RWPE2 (cell line): Measurements from ENCODE around the gene VWA3A.

Source experiments
- ATAC-seq: fragments of 200-7000 bp; cut with Tn5 transposase; 3 replicates; pipeline ENCODE4 v1.9.1; 2021; ENCODE audit warnings: low read depth
- DNase-seq: peaks from one replicate; pipeline ENCODE4 v3.0.0-alpha.2; 2020; ENCODE audit warnings: low spot score
- H3K27ac ChIP-seq: fragments of 450-650 bp; 2 replicates; pipeline ENCODE4 v1.5.1; 2017; ENCODE audit warnings: mild to moderate bottlenecking; ENCODE audit not compliant: poor library complexity, severe bottlenecking
- H3K27me3 ChIP-seq: fragments of 250-450 bp; sonication (Bioruptor Pico); 2 replicates; pipeline ENCODE4 v1.5.1; 2021; ENCODE audit warnings: mild to moderate bottlenecking, moderate library complexity; ENCODE audit not compliant: insufficient read depth, poor library complexity, severe bottlenecking
- H3K36me3 ChIP-seq: fragments of 250-450 bp; sonication (Bioruptor Pico); 2 replicates; pipeline ENCODE4 v1.5.1; 2020; ENCODE audit warnings: low read depth, mild to moderate bottlenecking, moderate library complexity
- H3K4me1 ChIP-seq: fragments of 250-450 bp; sonication (Bioruptor Pico); 2 replicates; pipeline ENCODE4 v1.5.1; 2021; ENCODE audit warnings: mild to moderate bottlenecking, moderate library complexity; ENCODE audit not compliant: insufficient read depth, poor library complexity, severe bottlenecking
- H3K4me3 ChIP-seq: fragments of 250-450 bp; sonication (Bioruptor Pico); 2 replicates; pipeline ENCODE4 v1.5.1; 2021; ENCODE audit warnings: mild to moderate bottlenecking, moderate library complexity; ENCODE audit not compliant: severe bottlenecking
- H3K9me3 ChIP-seq: fragments of 250-450 bp; sonication (Bioruptor Pico); 2 replicates; pipeline ENCODE4 v1.5.1; 2021; ENCODE audit warnings: mild to moderate bottlenecking, moderate library complexity; ENCODE audit not compliant: severe bottlenecking
- TF ChIP-seq, protein P1 (sequence below): fragments of 450-650 bp; IDR thresholded peaks from one replicate; pipeline ENCODE4 v1.5.1; 2017; ENCODE audit warnings: mild to moderate bottlenecking, moderate library complexity; ENCODE audit not compliant: poor library complexity, severe bottlenecking

VWA3A gene

GRCh38 chr16:22070361-22071330 is 21.7 kb upstream of the VWA3A start:
- Histone ChIP-seq H3K9me3 (peaks cover 6% of the 10 kb centered on the region), H3K4me3 (no peak overlapping the region), H3K27ac (peak overlapping the region; percentile 71), H3K27me3 (no peaks in the 10 kb centered on the region), H3K36me3 (peaks cover 22% of the 10 kb centered on the region), H3K4me1 (peaks cover 60% of the 10 kb centered on the region)
- no peak for DNase-seq
- TF ChIP-seq, protein P1, sequence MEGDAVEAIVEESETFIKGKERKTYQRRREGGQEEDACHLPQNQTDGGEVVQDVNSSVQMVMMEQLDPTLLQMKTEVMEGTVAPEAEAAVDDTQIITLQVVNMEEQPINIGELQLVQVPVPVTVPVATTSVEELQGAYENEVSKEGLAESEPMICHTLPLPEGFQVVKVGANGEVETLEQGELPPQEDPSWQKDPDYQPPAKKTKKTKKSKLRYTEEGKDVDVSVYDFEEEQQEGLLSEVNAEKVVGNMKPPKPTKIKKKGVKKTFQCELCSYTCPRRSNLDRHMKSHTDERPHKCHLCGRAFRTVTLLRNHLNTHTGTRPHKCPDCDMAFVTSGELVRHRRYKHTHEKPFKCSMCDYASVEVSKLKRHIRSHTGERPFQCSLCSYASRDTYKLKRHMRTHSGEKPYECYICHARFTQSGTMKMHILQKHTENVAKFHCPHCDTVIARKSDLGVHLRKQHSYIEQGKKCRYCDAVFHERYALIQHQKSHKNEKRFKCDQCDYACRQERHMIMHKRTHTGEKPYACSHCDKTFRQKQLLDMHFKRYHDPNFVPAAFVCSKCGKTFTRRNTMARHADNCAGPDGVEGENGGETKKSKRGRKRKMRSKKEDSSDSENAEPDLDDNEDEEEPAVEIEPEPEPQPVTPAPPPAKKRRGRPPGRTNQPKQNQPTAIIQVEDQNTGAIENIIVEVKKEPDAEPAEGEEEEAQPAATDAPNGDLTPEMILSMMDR = no peak
- ATAC-seq = peak; percentile 68

DNA sequence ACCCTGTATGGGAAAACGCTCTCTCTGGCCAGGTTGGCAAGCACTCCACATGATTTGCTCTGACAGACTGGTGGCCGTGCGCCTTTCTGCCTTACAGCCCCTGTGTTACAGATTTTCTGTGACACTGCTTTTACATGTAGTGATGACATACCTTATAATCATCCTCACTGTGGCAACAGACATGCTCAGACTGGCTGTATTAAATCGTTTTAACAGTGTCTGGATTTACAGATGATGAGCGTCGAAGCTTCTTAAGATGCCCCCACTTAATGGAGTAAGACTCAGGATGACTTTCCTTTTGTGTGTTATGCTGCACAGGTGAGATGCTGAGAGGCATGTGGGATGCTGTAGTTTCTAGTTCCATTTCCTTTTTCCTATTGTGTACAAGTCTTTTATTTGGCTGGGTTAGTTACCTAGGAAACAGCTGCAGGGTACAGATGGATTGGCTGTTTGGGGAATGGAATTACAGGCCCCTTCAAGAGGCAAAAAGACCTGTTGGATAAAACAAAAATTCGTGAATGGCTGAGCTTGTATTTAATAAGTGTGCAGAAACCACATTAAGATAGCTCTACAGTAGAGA is 20.9 kb upstream of the VWA3A start:
- DNase-seq = no peak
- H3K27me3 ChIP-seq = no peaks in the 10 kb centered on the region
- peak; percentile 67 for ATAC-seq

DNA sequence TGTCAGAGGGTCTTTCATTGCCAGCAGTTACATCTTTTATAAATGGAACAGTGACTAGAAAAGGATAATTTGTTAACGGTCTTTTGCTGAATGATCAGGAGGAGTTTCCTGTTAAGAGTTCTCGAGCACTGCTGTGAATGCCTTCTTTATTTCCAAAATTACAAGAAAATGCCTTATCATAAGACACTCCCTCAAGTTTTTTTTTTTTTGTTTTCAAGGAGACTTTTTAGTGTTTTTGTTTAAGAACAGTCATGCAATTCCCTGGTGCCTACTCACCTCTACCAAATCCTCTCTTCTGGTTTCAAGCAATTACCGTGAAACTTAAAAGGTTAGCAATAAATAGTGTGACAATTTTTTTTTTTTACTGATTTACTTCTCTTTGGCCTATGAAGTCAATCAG is 19.0 kb upstream of the VWA3A start:
- TF ChIP-seq, protein P1 = no peak
- Histone ChIP-seq H3K4me1 (peaks cover 61% of the 10 kb centered on the region), H3K4me3 (no peak overlapping the region), H3K27me3 (no peaks in the 10 kb centered on the region), H3K36me3 (peaks cover 29% of the 10 kb centered on the region), H3K9me3 (peaks cover 1% of the 10 kb centered on the region), H3K27ac (peak overlapping the region; percentile 71)
- no peak for DNase-seq
- ATAC-seq = no peak

More for the DNA sequence above, 20.9 kb upstream of the VWA3A start:
- TF ChIP-seq, protein P1 = no peak
- peak overlapping the region; percentile 71 for H3K27ac ChIP-seq
- H3K36me3 ChIP-seq = peaks cover 22% of the 10 kb centered on the region
- peaks cover 6% of the 10 kb centered on the region for H3K9me3 ChIP-seq
- no peak overlapping the region for H3K4me3 ChIP-seq
- H3K4me1 ChIP-seq = peaks cover 61% of the 10 kb centered on the region

DNA sequence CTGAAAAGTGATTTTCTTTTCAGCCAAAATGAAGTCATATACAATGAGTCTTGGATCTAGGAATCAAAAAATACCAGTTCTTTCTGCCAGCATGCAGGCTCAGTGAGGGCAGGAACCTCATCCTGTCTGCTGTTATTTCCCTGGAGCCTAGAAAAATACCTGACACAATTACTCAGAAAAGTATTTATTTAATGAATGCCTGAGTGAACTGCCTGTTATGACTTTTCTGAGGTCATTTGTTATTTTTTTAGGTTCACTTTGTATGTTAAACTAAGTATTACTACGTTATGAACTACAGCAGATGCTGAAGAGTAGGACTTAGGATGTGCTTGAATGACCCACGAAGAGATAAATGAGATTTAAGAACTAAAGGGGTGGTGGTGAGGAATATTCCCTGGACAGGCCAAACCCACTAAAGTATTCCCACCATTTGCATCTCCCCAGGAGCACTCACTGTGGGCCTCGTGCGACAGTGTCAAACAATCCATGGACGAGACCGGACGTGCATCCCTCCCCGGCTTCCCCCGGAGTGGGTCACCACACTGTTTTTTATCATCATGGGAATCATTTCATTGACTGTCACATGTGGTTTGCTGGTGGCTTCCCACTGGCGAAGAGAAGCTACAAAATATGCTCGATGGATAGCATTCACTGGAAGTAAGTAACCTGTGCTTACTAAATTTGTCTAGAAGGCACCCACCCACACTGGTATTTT is 17.1 kb upstream of the VWA3A start:
- Histone ChIP-seq H3K4me1 (peaks cover 47% of the 10 kb centered on the region), H3K9me3 (peaks cover 1% of the 10 kb centered on the region), H3K36me3 (peaks cover 47% of the 10 kb centered on the region), H3K4me3 (no peak overlapping the region), H3K27ac (peak overlapping the region; percentile 71), H3K27me3 (no peaks in the 10 kb centered on the region)
- peak; percentile 40; the same call in 1 of the 3 replicates for ATAC-seq
- no peak for DNase-seq
- TF ChIP-seq, protein P1 = no peak
